HG02840 (cell line): ENCODE results near the gene GUCY1B1.
A peak's percentile ranks its signal among the peaks of the same experiment; 100 is the strongest.

Experiments used
- ATAC-seq: cut with Tn5 transposase; IDR thresholded peaks from one replicate; pipeline ENCODE4 v1.9.1; 2021; ENCODE audit warnings: mild to moderate bottlenecking, moderate library complexity, moderate number of reproducible peaks; ENCODE audit not compliant: unreplicated experiment, low FRiP score

The GUCY1B1 gene

GRCh38 chr4:155758481-155759371, at the start of gene GUCY1B1:
Gene GUCY1B1, plus strand, starts transcription at chr4:155759021. Its CDS starts 120 bp downstream, at chr4:155759141.
- ATAC-seq = peak; percentile 94

DNA sequence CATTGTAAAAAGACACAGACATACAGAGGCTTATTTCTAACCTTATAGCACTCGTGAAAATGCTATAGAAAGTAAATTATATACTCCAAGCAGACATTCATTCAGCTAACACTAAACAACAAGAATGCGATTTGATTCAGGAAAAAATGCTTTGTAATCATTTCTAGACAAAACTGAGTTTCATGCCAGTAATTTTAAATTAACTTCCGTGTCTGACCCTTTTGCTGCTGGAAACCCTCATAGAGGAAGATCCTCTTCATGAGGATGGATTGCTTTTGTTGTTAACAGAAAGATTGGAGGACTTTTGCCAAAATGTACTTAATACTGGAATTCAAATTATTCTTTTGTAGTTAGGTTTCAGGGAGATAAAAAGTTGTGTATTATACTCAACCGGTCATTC, 48.9 kb upstream of the GUCY1B1 start:
- ATAC-seq = no peak

- ATAC-seq = no peak
These were observed 47.3 kb upstream of the GUCY1B1 start for GRCh38 chr4:155711556-155711955.

GRCh38 chr4:155712846-155713245, 46.0 kb upstream of the GUCY1B1 start:
- no peak for ATAC-seq

GRCh38 chr4:155713911-155714310, 44.9 kb upstream of the GUCY1B1 start:
- no peak for ATAC-seq

DNA sequence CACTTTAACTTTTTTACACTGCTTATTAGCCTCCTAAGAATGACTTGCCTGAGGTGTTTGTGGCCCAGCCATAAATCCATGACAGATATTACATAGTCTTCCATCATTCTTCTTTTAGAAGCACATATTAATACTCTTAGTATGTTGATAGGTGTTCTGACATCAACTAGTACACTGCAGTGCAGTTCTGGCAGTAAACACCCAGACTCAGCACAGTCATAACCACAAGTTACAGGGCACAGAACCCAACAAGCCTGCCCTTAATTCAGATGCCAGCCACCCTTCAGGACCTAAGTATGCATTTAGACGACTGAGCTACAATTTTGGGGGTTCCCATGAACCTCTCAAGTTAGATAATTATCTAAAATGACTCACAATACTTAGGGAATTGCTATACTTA, 36.5 kb upstream of the GUCY1B1 start:
- ATAC-seq = no peak

- no peak for ATAC-seq
These were observed 35.9 kb upstream of the GUCY1B1 start for GRCh38 chr4:155722816-155723499.

- no peak for ATAC-seq
These were observed 34.1 kb upstream of the GUCY1B1 start for GRCh38 chr4:155724731-155725130.

- ATAC-seq = no peak
These were observed 24.8 kb upstream of the GUCY1B1 start for GRCh38 chr4:155734065-155734464.

GRCh38 chr4:155734951-155735350, 23.9 kb upstream of the GUCY1B1 start:
- ATAC-seq = no peak

GRCh38 chr4:155735496-155735895, 23.3 kb upstream of the GUCY1B1 start:
- ATAC-seq = no peak

DNA sequence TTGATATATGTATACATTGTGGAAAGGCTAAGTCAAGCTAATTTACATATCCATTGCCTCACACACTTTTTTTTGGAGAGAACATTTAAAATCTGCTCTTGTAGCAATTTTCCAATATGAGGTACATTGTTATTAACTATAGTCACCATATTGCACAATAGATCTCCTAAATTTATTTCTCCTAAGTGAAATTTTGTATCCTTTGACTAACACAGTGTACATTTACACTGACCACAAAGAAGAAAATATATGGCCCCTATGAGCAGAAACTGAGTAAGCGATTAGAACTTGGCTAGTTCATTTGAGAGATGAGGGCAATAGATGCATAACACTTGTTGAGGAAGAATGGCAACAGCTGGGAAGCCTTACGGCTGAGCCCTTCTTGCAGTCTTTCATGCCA, 20.3 kb upstream of the GUCY1B1 start:
- ATAC-seq = no peak

DNA sequence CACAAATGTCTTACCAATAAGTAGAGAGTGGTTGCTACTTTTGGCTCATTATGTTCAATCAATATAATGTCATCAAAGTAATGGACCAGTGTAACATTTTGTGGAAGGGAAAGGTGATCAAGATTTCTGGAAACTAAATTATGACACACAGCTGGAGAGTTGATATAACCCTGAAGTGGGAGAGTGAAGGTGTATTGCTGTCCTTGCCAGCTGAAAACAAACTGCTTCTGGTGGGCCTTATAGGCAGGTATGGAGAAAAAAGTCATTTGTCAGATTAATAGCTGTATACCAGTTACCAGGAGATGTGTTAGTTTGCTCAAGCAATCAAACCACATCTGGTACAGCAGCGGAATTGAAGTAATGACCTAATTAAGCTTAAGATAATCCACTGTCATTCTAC, 17.3 kb upstream of the GUCY1B1 start:
- ATAC-seq = no peak

- ATAC-seq = no peak
These were observed 16.4 kb upstream of the GUCY1B1 start for GRCh38 chr4:155742310-155743015.

DNA sequence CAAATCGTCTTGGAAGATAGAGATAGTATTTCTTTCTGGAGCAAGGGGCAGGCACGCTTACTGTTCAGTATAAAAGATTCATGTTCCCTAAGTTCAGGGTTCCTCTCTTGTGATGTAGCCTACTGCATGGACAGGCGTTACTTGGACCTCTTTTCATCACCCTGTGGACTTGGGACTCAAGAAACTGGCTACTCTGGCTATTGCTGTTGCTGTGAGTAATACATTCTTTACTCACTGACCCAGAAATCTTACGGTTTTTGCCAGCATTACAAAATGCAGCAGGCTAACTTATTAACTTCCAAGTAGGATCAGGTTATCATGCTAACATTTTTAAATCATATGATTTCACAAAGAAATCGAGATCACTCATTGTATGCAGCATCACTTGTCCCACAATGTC, 12.8 kb upstream of the GUCY1B1 start:
- no peak for ATAC-seq

GRCh38 chr4:155748039-155748438, 10.8 kb upstream of the GUCY1B1 start:
- no peak for ATAC-seq

DNA sequence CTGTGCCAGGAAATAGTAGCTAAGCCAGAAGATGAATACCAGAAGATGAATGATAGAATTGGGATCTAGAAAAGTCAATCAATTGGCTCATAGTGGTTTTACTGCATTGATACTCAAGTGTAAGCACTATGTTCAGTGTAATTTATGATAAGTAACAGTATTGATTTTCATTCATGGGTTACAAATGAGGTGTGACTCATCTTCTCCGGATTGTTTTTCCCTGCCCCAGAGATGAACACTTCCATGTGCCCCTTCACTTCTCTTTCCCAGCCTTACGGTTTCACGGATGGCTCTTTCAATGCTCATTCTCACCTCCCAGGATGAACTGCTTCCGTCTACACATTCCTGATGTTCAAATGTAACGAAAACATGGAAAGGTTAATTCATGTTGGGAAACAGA, 9.8 kb upstream of the GUCY1B1 start:
- no peak for ATAC-seq

DNA sequence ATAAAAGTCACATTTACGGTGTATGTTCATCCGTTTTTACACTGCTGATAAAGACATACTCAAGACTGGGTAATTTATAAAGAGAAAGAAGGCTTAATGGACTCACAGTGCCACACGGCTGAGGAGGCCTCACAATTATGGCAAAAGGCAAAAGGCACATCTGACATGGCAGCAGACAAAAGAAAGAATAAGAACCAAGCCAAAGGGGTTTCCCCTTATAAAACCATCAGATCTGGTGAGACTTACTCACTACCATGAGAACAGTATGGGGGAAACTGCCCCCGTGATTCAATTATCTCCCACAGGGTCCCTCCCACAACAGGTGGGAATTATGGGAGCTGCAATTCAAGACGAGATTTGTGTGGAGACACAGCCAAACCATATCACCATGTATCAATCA, 7.3 kb upstream of the GUCY1B1 start:
- no peak for ATAC-seq

DNA sequence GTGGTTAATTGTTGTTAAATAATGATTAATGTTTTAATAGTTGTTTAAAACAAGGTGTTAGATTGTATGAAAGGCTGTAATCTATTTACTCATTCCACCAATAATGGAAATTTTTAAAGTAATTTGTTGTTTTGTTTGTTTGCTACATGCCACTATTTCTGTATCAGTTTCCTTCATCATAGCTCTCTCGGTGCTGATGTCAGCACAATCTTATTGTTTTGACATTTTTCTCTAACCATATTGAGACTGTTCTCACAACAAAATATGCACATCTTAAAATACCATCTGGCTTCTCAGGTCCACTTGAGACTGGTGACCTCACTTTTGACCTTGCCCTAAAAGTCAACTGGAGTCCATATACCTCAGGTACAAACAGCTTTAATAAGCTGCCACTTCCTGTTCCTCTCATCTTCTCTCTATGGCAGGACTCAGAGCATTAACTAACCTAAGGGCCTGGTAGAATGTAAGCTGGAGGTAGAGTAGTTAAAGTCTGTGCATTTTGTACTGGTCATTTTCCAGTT, 1.0 kb upstream of the GUCY1B1 start:
- ATAC-seq = no peak

- ATAC-seq = peak; percentile 21
These were observed 791 bp downstream of the GUCY1B1 start for GRCh38 chr4:155759372-155760252.
